ENCODE measurements around the gene ESPNL.

- TF ChIP-seq CTCF (IDR thresholded peaks at IDR 0.05): no peak
- TF ChIP-seq EP300 (IDR thresholded peaks at IDR 0.05): no peak
Observed at GRCh38 chr2:238100821-238101771, 956 bp downstream of the ESPNL start.

All from tibial nerve (tissue), 4 donors.